Pulmonary artery endothelial cell (primary cell): ENCODE data around the gene SYT8. TPM values are rescaled to one million over a fixed set of nuclear protein-coding genes. Genes with fewer than 3 reads are reported as not detected.

Experiments
- DNase-seq: peaks from one replicate; pipeline ENCODE4 v3.0.0-alpha.2; 2011; ENCODE audit warnings: low read depth, low spot score
- total RNA-seq: library from RNA; depleted of rRNA; stranded (reverse); fragments of >200 nt; gene quantifications from 2 replicates; pipeline ENCODE4 v1.2.3, GENCODE V29; 2014

SYT8 gene
- total RNA-seq, 1 donor from 2014 or later, result not detected

DNA sequence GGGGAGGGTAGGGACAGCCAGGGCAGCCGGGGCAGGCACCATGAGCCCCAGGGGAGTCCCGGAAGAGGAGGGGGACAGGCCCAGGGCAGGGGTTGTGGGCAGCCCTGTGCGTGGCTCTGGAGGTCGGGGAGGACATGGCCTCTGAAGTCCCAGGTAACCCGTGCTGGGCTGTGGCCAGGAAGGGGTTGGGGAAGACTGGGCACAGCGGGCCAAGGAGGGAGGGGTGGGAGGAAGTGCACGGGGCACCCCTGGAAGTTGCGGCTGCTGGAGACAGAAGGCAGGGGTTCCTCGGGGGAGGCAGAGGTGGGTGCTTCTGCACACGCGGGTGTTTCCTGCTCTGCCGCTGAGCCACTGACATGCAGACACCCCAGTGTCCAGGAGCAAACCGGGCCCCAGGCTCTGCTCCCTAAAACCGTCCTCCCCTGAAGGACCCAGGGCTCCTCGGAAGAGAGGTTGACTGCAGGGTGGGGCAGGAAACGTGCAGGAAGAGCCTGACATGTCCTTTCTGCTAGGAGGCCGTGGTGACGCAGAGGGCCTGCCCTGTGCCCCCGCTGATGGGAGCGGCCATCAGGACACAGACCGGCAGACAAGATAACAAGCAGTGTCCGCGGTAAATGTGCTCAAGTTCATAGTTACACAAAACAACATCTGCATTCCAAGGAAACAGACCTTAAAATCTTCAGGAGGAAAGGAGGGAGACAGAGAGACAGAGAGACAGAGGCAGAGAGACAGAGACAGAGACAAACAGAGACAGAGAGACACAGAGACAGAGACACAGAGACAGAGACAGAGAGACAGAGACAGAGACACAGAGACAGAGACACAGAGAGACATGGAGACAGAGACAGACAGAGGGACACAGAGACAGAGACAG is 9.7 kb downstream of the SYT8 start:
- DNase-seq, result no peak

DNA sequence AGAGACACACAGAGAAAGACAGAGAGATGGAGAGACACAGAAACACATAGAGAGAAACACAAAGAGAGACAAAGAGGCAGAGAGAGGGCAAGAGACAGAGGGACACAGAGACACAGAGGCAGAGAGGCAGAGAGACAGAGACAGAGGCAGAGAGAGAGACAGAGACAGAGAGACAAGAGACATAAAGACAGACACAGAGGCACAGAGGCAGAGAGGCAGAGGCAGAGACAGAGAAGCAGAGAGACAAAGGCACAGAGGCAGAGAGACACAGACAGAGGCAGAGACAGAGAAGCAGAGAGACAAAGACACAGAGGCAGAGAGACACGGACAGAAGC is 10.3 kb downstream of the SYT8 start:
- no peak for DNase-seq

DNA sequence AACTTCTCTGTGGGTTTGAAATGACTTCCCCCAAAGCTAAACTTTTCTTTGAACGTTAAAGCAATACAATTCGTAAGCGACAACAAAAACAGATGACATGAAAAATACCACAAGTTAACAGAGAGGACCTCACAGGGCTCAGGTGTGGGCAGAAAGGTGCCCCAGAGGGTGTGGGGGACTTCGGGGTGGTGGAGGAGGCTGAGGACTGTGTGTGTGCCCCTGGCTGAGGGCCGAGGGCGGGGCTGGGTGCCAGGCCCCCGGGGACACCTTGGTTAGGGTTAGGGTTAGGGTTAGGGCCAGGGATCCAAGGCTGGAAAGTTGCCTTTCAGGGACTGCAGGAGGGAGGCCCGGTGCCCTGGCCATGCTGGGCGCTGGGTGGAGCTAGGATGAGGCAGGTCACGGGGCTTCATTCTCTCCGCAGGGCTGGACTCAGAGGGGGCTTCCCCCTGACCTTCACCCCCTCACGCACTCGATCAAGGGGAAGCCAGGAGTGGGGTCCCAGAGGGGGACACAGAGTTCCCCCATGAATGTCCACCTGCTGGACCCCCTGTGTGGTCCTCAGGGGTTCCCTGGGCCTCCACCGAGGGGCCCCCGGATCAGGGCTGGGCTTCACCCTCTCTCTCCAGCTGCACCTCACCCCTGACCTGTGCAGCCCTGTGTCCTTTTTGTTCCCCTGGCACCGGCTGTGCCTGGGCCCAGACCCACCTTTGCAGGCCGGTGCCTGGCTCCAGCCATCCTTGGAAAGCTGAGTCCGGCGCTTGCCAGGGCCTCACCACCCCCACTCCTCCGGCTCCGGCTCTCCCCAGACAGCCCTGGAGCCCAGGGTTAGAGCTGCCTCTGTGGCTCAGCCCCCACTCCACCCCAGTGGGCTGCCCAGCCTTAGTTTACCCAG is 11.0 kb downstream of the SYT8 start:
- no peak for DNase-seq

DNA sequence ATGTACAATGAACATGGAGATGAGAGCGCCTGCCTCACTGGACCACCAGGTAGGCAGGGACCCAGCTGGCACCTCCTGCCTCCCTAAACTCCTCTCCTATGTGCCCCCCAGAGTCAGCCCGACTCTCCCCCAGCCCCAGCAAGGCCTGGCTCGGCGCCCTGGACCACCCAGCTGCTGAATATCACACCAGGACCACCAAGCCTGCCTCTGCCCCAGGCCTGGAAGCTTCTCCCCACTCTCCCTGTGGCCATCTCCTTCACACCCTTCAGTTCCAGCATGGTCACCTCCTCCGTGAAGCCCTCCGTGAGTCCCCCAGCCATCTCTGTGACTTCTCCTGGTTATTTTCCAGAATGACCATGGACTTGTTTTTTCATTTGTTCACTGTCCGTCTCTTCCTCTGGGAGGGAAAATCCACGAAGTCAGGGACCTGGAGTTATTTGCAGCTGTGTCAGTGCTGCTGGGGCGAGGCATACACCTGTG is 11.7 kb downstream of the SYT8 start:
- DNase-seq, result no peak

DNA sequence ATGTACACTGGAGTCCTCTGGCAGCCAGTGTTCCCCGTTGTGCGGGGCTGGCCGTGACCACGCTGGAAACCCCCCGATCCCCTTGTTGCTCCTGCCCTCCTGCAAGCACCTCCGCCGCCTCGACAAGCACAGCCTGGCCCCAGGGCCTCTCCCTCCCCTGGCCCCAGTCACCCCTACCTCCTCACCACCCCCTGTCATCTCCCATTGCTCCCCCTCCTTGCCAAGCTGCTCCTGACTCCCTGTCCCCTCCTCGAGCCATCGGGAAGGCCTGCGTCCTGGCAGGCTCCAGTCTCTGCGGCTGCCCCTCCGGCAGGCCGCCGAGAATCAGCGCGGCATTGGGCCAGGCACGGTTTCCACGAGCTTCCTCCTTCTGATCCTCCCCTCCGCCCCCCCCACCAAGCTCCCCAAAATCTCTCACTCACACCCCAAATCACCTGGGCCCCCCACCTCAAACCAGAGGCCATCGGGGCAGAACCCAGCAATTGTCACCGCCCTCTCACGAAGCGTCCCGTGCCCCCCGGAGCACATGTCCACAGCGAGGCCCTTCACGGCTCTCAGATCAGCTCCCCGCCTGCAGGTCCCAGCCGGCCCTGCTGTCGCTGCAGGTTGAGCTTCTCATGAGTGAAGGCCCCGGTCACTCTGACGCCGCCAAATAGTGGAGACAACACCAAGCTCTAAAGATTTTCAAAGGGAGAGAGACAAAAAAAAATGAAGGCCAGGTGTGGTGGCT is 12.4 kb downstream of the SYT8 start:
- DNase-seq, result no peak

DNA sequence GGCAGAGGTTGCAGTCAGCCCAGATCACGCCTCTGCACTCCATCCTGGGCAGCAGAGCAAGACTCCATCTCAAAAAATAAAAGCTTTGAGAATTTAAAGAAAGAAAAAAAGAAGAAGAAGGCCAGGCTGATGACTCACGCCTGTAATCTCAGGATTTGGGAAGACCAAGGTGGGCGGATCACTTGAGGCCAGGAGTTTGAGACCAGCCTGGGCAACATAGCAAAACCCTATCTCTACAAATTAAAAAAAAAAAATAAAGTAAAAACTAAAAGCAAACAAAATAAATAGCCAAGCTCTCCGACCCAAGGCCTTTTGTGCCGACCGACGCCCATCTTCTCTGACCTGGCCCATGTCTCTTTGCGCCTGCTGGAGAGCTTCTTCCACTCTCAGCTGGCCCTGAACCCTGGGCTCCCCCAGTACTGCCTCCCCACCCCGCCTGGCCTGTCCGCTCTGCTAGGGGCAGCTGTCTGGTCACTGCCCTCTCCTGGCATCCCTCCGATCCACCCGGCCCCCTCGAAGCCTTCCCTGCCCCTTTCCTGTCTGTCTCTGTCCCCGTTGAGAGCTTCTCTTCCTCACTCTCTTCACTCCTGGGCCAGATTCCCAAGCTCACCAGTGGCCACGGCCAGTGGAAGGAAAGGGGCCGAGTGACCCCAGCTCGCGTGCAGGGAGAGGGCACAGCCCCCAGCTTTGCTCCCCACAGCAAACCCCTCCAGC is 13.3 kb downstream of the SYT8 start:
- no peak for DNase-seq

DNA sequence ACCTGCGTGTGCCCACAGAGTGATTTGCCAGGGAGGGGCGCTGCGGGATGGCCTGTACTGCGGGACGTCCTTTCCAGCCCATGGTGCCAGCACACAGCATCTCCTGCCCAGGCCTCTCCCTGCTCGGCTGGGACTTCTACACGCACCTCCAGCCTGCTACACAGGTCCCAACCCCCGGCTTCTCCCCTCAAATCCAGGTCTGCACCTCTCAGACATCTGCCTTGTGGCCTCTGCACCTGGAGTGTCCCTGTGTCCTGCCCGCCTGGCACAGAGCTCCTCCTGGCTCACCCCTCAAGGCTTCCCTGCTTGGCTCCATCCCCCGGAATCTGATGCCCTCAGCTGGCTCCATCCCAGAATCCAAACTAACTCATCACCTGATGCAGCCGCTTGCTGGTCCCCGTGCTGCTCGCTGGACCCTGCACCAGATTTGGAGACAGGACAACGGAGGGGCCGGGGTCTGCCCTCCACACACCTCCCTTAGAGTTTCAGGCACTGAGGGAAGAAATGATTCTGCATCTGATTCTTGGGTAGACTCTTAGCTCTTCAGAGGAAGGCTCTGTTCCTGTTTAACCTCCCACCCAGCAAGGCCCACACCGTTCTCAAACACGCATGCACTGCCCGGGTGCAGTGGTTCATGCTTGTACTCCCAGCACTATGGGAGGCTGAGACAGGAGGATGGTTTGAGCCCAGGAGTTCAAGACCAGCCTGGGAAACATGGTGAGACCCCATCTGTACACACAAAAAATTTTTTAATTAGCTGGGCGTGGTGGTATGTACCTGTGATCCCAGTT is 14.0 kb downstream of the SYT8 start:
- no peak for DNase-seq

DNA sequence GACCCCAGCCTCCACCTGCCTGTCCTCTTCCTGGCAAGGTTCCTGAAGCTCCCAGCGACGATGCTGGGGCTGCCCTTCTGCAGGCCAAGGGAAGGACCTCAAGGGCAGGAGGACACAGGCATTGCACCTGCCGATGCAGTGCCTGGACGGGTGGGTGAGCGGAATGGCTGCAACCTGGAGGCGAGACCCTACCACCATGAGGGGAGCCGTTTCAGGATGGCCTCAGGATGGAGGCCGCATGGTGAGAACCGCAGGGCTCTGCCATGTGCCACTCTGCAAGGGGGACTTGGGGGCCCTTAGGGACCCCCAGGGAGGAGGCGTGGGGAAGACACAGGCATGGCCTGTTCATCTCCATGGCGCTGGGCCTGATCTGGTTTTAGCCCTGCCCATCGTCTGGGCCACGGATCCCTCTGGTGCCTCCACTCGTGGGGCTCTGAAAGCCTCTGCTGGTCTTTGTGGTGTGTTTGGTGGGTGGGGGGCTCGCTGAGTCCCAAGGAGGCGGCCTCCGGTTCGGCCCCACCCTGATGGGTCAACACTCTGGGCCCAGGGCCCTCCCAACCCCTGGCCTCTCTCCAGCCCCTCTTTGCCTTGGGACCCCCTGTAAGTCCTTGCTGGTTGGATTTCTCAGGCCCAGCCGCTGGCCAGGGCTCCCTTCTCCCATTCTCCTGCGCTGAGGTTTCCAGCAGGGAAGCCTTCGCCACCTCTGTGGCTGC is 16.8 kb downstream of the SYT8 start:
- no peak for DNase-seq

DNA sequence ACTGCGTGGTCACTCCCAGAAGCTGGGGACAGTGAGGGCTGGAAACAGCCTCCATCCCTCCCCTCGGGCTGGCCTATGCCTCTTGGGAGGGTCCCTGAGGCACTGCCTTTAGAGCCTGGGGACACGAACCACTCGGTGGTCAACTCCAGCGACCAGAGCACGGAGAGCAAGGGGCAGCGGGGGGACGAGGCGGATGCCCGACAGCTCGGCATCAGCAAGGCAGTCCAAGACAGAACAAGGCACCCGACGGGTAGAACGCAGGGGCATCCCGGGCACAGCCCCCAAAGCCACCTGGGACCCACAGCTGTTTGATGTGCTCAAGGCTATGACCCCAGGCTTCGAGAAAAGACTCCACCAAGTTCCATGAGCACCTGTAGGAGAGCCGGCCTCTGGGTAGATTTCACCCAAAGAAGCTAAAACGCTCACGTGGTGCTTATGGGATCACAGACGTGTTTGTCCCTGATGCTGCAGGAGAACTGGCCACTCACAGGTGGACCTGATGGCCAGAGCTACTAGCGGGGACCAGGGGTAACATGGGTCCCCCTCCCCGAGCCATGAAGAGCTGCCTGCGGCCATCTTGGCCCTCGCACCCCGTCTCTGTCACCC is 17.6 kb downstream of the SYT8 start:
- no peak for DNase-seq

DNA sequence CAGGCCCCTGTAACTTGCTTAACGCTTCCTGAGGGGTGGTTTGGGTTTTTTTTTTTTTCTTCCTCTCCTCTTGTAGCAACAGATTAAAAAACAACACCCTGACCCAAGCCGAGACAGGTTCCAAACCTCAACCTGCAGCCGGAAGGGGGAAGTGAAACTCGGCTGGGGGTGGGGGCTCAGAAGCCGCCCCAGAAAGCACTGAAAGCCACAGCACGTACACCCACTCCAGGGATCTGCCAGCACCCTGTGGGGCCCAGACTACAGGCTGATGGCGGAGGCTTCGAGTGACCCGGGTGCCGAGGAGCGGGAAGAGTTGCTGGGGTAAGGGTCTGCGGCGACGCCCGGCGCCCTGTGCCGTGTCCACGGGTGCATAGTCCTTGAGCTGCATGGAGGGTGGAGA is 18.1 kb downstream of the SYT8 start, which contains the start of gene LSP1:
TSS of gene LSP1 (plus strand) at position 208 of the 400 bp plus-strand sequence. CDS start at position 269, 61 bp downstream.
- no peak for DNase-seq

DNA sequence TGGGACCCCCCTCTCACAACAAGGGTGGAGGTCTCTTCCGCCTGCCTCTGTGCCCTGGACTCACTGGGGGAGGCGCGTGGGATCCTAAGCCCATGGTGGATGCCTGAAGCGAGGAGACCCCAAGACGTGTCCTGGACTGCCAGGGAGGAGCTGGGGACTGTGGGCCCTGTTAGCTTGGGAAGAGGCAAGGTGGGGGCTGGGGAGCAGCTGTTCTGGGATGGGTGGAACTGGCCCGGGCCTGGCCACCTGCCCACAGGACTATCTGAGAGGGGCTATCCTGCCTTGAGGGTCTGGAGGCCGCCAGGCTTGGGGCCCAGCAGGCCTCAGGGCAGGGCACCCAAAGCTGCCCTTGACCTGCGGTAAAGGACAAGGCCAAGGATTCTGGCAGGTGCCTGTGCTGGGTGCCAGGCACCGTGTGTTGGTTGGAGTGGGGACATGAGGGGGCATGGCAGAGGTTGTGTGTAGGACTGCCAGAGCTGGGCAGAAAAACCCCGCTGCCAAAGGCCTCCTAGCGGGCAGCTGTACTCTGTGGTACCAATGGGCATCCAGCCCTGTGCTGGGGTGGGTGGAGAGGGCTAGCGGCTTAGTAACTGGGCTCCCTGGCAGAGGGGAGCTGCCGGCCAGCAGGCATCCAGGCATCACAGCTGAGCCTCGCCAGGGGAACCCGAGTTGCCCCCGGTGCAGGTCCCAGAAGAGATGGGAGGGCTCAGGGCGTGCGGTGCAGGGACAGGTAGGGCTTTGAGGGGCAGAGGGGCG is 18.8 kb downstream of the SYT8 start:
- no peak for DNase-seq

DNA sequence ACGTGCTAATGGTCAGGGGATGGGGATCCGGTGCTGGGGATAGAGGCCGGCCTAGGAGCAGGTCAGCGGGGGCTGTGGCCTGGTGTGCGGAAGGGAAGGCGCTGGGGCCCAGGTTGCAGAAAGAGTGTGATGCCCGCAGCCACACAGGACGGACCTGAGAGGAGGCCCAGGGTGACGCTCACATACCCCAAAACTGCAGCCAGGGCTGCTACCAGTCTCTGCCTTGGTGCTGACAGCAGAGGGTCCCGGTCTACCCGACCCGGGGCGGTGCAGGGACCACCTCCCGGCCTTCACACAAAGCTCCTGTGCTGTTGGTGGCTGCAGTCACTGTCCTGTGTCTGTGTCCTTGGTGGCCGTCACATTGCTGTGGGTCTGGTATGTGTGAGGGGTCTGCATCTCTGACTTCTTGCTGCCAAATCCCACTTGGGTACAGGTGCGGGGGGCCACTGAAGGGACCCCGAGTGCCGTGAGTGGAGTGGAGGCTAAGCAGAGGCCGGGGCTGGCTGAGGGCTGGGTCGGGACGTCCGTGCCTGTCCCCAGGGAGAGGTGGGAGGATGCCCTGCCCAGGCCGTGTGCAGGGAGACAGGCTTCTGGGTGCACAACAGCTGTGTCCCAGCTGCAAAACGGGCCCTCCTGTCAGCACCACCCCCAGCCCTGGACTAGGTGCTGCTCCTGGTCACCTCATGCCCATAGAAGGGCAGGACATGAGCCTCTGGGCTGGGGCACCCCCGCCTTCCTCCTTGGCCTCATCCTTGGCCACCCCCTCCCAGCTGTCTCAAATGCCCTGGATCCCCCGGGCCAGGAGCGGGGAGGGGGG is 19.6 kb downstream of the SYT8 start:
- no peak for DNase-seq

DNA sequence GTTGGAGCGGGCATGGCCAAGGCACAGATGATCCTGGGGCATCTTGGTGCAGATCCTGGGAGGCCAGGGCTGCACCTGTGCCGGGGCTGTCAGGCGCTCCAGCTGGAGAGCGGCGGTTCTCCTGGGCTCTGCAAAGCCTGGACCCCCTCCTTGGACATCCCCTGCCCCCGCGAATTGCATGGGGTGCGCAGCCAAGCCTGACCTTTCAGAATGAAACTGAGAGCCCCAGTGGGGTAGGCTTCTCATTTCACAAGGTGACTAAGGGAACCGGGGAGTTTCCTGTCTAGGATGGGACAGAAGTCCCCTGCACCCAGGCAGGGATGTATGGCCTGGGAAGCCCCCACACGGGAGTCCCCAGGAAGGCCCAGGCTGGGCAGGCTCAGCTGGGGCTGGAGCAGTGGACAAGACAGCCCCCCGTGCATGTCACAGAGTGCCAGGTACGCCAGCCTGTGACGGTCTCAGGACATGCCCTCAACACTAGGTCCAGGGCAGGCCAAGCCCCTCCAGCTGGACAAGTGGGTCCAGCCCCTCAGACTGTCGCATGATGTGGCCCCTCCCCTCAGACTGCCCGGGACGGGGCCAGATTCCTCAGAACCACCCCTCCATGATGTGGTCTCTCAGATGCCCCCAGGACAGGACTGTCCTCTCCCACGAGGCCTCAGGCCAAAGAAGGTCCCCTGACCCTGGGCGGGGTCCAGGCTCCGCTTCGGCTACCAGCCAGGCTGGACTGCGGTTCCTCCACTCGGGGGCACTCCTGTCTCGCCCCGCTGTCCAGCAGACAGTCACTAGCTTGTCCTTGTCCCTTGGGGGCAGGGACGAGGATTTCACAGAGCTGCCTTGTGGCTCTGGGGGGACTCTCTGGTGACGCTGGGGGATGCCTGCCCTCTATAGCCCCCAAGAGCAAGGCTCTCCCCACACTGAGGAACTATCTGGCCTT is 20.4 kb downstream of the SYT8 start:
- DNase-seq, result no peak

DNA sequence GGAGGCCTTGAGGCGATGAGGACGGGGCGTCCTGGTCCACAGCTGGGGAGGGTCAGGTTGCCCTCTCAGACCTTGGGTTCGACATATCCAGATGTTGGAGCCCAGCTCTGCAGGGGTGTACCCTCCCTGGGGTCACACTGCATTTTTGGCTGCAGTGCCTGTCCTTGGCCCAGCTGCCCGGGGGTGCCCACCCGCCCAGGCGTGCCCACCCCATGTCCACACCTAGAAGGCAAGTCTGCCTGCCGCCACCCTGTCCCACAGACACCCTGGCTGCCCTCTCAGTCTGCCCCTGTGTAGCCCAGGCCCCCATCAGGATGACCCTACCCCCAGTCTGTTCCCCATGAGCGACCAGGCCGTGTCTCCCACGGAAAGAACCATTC is 21.1 kb downstream of the SYT8 start:
- no peak for DNase-seq

DNA sequence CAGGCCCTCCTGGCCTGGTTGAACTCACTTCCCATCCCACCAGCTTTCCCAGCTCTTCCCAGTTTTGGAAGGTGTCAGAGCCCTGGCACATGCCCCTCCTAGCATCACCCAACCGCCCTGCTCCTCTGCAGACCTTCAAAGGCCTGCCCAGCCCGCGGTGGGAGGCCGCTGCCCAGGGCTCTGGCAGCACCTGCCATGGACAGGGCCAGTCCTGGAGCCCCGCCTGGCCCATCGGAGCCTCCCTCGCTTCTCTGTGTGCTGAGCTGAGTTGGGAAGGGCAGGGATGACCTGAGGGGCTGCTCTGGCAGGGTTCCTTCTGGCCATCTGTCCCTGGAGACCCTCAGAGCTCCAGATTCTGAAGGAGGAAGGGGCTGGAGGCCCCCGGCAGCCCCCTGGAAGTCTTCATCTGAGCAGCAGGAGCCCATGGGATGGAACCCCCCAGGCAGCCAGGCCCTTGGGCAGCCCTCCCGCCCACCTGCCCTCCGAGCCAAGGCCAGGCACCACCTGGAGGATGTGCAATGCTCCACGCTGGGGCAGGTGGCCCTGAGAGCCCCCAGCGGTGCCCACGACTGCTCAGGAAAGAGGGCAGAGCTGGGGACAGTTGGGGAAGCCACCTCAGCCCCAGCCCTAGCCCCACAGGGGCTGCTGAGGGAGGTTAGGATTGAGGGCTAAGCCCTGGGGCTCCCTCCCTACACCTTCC is 21.7 kb downstream of the SYT8 start:
- DNase-seq, result no peak

DNA sequence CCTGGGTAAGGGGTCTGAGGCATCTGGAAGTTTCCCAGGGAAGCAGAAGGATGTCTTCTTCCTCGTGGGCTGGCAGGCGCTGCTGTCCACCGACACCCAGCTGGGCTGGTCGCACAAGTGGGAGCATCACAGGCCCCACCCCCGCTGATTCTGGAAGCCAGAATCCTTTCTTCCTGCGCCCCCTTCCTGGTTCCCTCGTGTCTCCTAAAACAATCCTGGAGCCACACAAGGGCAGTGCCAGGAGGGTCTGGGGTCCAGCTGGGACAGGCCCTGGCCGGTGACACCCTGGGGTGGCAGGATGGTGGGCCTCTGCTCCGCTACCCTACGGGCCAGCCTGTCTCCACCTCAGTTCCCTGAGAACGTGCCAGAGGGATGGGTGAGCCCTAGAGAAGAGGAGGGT is 22.3 kb downstream of the SYT8 start:
- no peak for DNase-seq
